Lower leg skin (tissue), 4 donors: ENCODE data around the gene OR13C4. TPM values are rescaled to one million over a fixed set of nuclear protein-coding genes. Genes with fewer than 3 reads are reported as not detected.
"Not testable (repeated sequence)": the region's sequence is repeated elsewhere in the genome, so short reads cannot be mapped to it uniquely, and the experiment has no call there.

Experiments
- DNase-seq, 2 donors: peaks; one replicate each; pipeline ENCODE4 v3.0.0-alpha.2; 2019; ENCODE audit warnings: low spot score in 2 of 2
- H3K4me3 ChIP-seq: fragments of 200-600 bp; sonication (generic); 2 replicates; pipeline ENCODE4 v1.5.1; 2017; ENCODE audit warnings: mild to moderate bottlenecking, low read depth; ENCODE audit not compliant: poor library complexity, severe bottlenecking
- CTCF ChIP-seq, 3 donors: fragments of 450-650 bp; IDR thresholded peaks; one replicate each; pipeline ENCODE4 v1.5.1; 2016; ENCODE audit warnings: antibody characterized with exemption in 3 of 3, mild to moderate bottlenecking in 3 of 3, moderate library complexity in 2 of 3
- POLR2A ChIP-seq, 2 donors: fragments of 450-650 bp; IDR thresholded peaks; one replicate each; pipeline ENCODE4 v1.6.1; 2016 to 2017; ENCODE audit warnings: antibody characterized with exemption in 2 of 2, mild to moderate bottlenecking in 1 of 2, moderate library complexity in 1 of 2
- WGBS, 2 donors: methylation state at CpG; one replicate each; pipeline ENCODE4 v1.1.5; 2018; 5-methylcytosine and 5-hydroxymethylcytosine counted together
- intact Hi-C: fragments of 100-400 bp; cut with DNase I; formaldehyde crosslinking; loops from one replicate; pipeline ENCODE4 v1.15.0; 2023; ENCODE audit warnings: low total_unique reads
- total RNA-seq, 4 donors: library from RNA; depleted of rRNA; stranded (reverse); fragments of >200 nt; gene quantifications; one replicate each; pipeline ENCODE4 v1.1.0, GENCODE V29; 2016

The OR13C4 gene
- total RNA-seq, 4 donors from 2014 or later: not detected

GRCh38 chr9:104555521-104555920, 28.5 kb upstream of the OR13C4 start:
- DNase-seq: no peak

GRCh38 chr9:104553261-104553660, 26.3 kb upstream of the OR13C4 start:
- WGBS, 2 donors: 15 to 19% methylated on average over 1 of the region's 1 CpG

More at GRCh38 chr9:104555521-104555920, 28.5 kb upstream of the OR13C4 start:
- no peak for TF ChIP-seq CTCF (IDR thresholded peaks at IDR 0.05)
- no peak for TF ChIP-seq POLR2A (IDR thresholded peaks at IDR 0.05)
- intact Hi-C loops: no loop called here
- 88 to 100% methylated on average over 1 of the region's 1 CpG for WGBS, 2 donors
- H3K4me3 ChIP-seq: no peak overlapping the region

GRCh38 chr9:104544644-104545043, 17.6 kb upstream of the OR13C4 start:
- no peak for TF ChIP-seq CTCF (IDR thresholded peaks at IDR 0.05)
- TF ChIP-seq POLR2A (IDR thresholded peaks at IDR 0.05): no peak
- DNase-seq: no peak
- intact Hi-C loops: no loop called here
- no peak overlapping the region for H3K4me3 ChIP-seq
- 91% methylated on average over 4 of the region's 4 CpGs for WGBS, 2 donors

More at GRCh38 chr9:104553261-104553660, 26.3 kb upstream of the OR13C4 start:
- H3K4me3 ChIP-seq: no peak overlapping the region
- DNase-seq: no peak
- intact Hi-C loops: no loop called here
- TF ChIP-seq CTCF (IDR thresholded peaks at IDR 0.05): no peak
- no peak for TF ChIP-seq POLR2A (IDR thresholded peaks at IDR 0.05)

GRCh38 chr9:104539275-104539674, 12.3 kb upstream of the OR13C4 start:
- intact Hi-C loops: no loop called here

GRCh38 chr9:104536756-104537155, 9.7 kb upstream of the OR13C4 start, which contains the start of gene OR13C3:
Gene OR13C3 (minus strand): TSS chr9:104536856. CDS start chr9:104536723, 133 bp downstream.
- intact Hi-C loops: no loop called here
- 93 to 94% methylated on average over 5 of the region's 5 CpGs for whole genome bisulfite sequencing, 2 donors
- H3K4me3 ChIP-seq: no peak within 1 kb of the TSS
- TF ChIP-seq CTCF (IDR thresholded peaks at IDR 0.05) (no peak), POLR2A (IDR thresholded peaks at IDR 0.05) (no peak)
- no peak for DNase-seq

More at GRCh38 chr9:104539275-104539674, 12.3 kb upstream of the OR13C4 start:
- no peak overlapping the region for H3K4me3 ChIP-seq
- DNase-seq: no peak
- no peak for TF ChIP-seq POLR2A (IDR thresholded peaks at IDR 0.05)
- no peak for TF ChIP-seq CTCF (IDR thresholded peaks at IDR 0.05)
- WGBS, 2 donors: 36 to 63% methylated on average over 1 of the region's 1 CpG

- intact Hi-C loops, DNase-seq, H3K4me3 ChIP-seq: not testable (repeated sequence)
- 87 to 94% methylated on average over 10 of the region's 10 CpGs for WGBS, 2 donors
These were observed 6.8 kb downstream of the OR13C4 start for GRCh38 chr9:104520241-104520640.
